GM12878 (cell line): Measurements from ENCODE around the gene SPACDR.

Experiments
- CEBPB ChIP-seq, 2 experiments: fragments of 150-350 bp in 1 of 2; IDR thresholded peaks; 2 replicates each; pipeline ENCODE4 v1.6.1; 2012 to 2014; ENCODE audit warnings: low read depth in 2 of 2, low read length in 2 of 2, borderline replicate concordance in 1 of 2, inconsistent platforms in 1 of 2
- CTCF ChIP-seq, 3 experiments: IDR thresholded peaks in 2 of 3; conservative IDR thresholded peaks in 1 of 3; 2 replicates each; pipeline ENCODE4 v1.5.1; 2011; ENCODE audit warnings: low read depth in 3 of 3, low read length in 3 of 3, mild to moderate bottlenecking in 3 of 3, control low read depth in 2 of 3, moderate library complexity in 2 of 3, inconsistent platforms in 1 of 3, mixed read lengths in 1 of 3; ENCODE audit not compliant: control insufficient read depth in 2 of 3, insufficient read depth in 1 of 3; ENCODE audit errors: extremely low read depth in 1 of 3
- MYC ChIP-seq: IDR thresholded peaks from 2 replicates; pipeline ENCODE4 v1.6.1; 2011; ENCODE audit warnings: mild to moderate bottlenecking, low read length, moderate library complexity, inconsistent platforms; ENCODE audit not compliant: insufficient read depth, insufficient replicate concordance, insufficient read length, severe bottlenecking
- RAD51 ChIP-seq: fragments of 450-650 bp; IDR thresholded peaks from 2 replicates; pipeline ENCODE4 v1.6.1; 2016; ENCODE audit warnings: moderate library complexity, mild to moderate bottlenecking, inconsistent platforms
- SUPT20H ChIP-seq: IDR thresholded peaks from 2 replicates; pipeline ENCODE4 v1.6.1; 2011; ENCODE audit warnings: low read depth, mild to moderate bottlenecking, low read length, moderate library complexity, borderline replicate concordance; ENCODE audit not compliant: control insufficient read depth
- YBX1 ChIP-seq: fragments of 450-650 bp; IDR thresholded peaks from 2 replicates; pipeline ENCODE4 v1.6.1; 2016; ENCODE audit warnings: antibody characterized with exemption
- TF ChIP-seq, protein P1 (sequence below): IDR thresholded peaks from 2 replicates; pipeline ENCODE4 v1.6.1; 2011; ENCODE audit warnings: borderline replicate concordance, low read depth, mild to moderate bottlenecking, moderate library complexity, mixed read lengths, low read length; ENCODE audit not compliant: insufficient read depth; ENCODE audit errors: extremely low read length

DNA sequence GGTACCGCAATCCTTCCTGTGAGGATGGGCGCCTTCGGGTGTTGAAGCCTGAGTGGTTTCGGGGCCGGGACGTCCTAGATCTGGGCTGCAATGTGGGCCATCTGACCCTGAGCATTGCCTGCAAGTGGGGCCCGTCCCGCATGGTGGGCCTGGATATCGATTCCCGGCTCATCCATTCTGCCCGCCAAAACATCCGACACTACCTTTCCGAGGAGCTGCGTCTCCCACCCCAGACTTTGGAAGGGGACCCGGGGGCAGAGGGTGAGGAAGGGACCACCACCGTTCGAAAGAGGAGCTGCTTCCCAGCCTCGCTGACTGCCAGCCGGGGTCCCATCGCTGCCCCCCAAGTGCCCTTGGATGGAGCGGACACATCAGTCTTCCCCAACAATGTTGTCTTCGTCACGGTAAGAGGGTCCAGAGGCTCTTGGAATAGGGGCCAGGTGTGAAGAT, 32.7 kb downstream of the SPACDR start:
- TF ChIP-seq RAD51: no peak
- no peak for TF ChIP-seq MYC
- no peak for TF ChIP-seq CTCF (IDR thresholded peaks at IDR 0.05 in 2 of 3, conservative IDR thresholded peaks at IDR 0.05 in 1 of 3; ENCODE audit: control insufficient read depth in 2 of 3, extremely low read depth in 1 of 3, insufficient read depth in 1 of 3, low read depth in 3 of 3, low read length in 3 of 3)
- no peak for TF ChIP-seq YBX1
- TF ChIP-seq, protein P1, sequence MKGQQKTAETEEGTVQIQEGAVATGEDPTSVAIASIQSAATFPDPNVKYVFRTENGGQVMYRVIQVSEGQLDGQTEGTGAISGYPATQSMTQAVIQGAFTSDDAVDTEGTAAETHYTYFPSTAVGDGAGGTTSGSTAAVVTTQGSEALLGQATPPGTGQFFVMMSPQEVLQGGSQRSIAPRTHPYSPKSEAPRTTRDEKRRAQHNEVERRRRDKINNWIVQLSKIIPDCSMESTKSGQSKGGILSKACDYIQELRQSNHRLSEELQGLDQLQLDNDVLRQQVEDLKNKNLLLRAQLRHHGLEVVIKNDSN: no peak
- no peak for TF ChIP-seq CEBPB (IDR thresholded peaks at IDR 0.05; ENCODE audit: borderline replicate concordance in 1 of 2, low read depth in 2 of 2, low read length in 2 of 2)
- no peak for TF ChIP-seq SUPT20H
